OCI-LY3 (cell line): ENCODE results near the gene LOXL1.

ENCODE experiments used
- H2AFZ ChIP-seq: fragments of 200-600, 300-600 bp; shearing (Covaris generic); 2 replicates; pipeline ENCODE4 v1.6.0; 2014; ENCODE audit warnings: antibody characterized with exemption, low read depth, low read length
- H3K27ac ChIP-seq: fragments of 200-600, 300-600 bp; sonication (generic); 2 replicates; pipeline ENCODE4 v1.5.1; 2014; ENCODE audit warnings: mild to moderate bottlenecking, low read length, moderate library complexity, mixed read lengths
- H3K27me3 ChIP-seq: fragments of 200-600, 300-600 bp; sonication (generic); 2 replicates; pipeline ENCODE4 v1.6.1; 2014; ENCODE audit warnings: low read depth, low read length, mixed read lengths
- H3K36me3 ChIP-seq: fragments of 200-600, 300-600 bp; sonication (generic); replicated peaks from 2 replicates; pipeline ENCODE3; 2014; ENCODE audit warnings: low read depth, low read length, mixed read lengths
- H3K4me1 ChIP-seq: fragments of 300-600, 200-600 bp; sonication (generic); 2 replicates; pipeline ENCODE4 v1.6.1; 2014; ENCODE audit warnings: low read length, mixed read lengths
- H3K4me2 ChIP-seq: fragments of 200-600, 300-600 bp; sonication (generic); 2 replicates; pipeline ENCODE4 v1.6.1; 2014; ENCODE audit warnings: low read length, mixed read lengths
- H3K4me3 ChIP-seq: fragments of 300-600, 200-600 bp; sonication (generic); 2 replicates; pipeline ENCODE4 v1.5.1; 2014; ENCODE audit warnings: antibody characterized with exemption, mild to moderate bottlenecking, low read length, moderate library complexity
- H3K79me2 ChIP-seq: fragments of 300-600, 200-600 bp; shearing (Covaris generic); 2 replicates; pipeline ENCODE4 v1.6.1; 2014; ENCODE audit warnings: mild to moderate bottlenecking, low read length, mixed read lengths
- H3K9ac ChIP-seq: fragments of 300-600, 200-600 bp; shearing (Covaris generic); 2 replicates; pipeline ENCODE4 v1.6.0; 2014; ENCODE audit warnings: mild to moderate bottlenecking, low read length, moderate library complexity
- H3K9me3 ChIP-seq: fragments of 200-600, 300-600 bp; shearing (Covaris generic); 2 replicates; pipeline ENCODE4 v1.6.1; 2014; ENCODE audit warnings: low read length, mixed read lengths; ENCODE audit not compliant: insufficient read depth
- H4K20me1 ChIP-seq: fragments of 200-600, 300-600 bp; sonication (generic); 2 replicates; pipeline ENCODE4 v1.6.1; 2016; ENCODE audit warnings: low read length, mixed read lengths; ENCODE audit not compliant: insufficient read depth
- CTCF ChIP-seq: fragments of 200-600, 300-600 bp; sonication (generic); IDR thresholded peaks from 2 replicates; pipeline ENCODE4 v1.5.1; 2014; ENCODE audit warnings: antibody characterized with exemption, low read length, low read depth
- EZH2phosphoT487 ChIP-seq: fragments of 200-600 bp; shearing (Covaris generic); IDR thresholded peaks from 2 replicates; pipeline ENCODE4 v1.6.1; 2018; ENCODE audit warnings: antibody characterized with exemption, mixed run types, low read depth

LOXL1 gene

GRCh38 chr15:73921254-73921925 lies 4.9 kb upstream of the LOXL1 start:
- Histone ChIP-seq H3K9ac (no peak overlapping the region), H3K4me1 (peaks cover 13% of the 10 kb centered on the region), H3K9me3 (no peaks in the 10 kb centered on the region), H3K4me3 (no peak overlapping the region), H3K36me3 (no peaks in the 10 kb centered on the region), H3K27me3 (peaks cover 1% of the 10 kb centered on the region; the same call in 1 of the 2 replicates), H3K4me2 (no peak overlapping the region), H2AFZ (no peak overlapping the region), H3K27ac (no peak overlapping the region), H3K79me2 (no peaks in the 10 kb centered on the region), H4K20me1 (no peaks in the 10 kb centered on the region)
- no peak for TF ChIP-seq EZH2phosphoT487
- no peak for TF ChIP-seq CTCF

GRCh38 chr15:73922186-73923151 lies 3.8 kb upstream of the LOXL1 start:
- H4K20me1 ChIP-seq: no peaks in the 10 kb centered on the region
- TF ChIP-seq EZH2phosphoT487 (no peak), CTCF (no peak)
- peaks cover 13% of the 10 kb centered on the region for H3K4me1 ChIP-seq
- H3K27ac ChIP-seq: no peak overlapping the region
- H3K79me2 ChIP-seq: no peaks in the 10 kb centered on the region
- no peak overlapping the region for H3K4me3 ChIP-seq
- H3K9ac ChIP-seq: no peak overlapping the region
- no peaks in the 10 kb centered on the region for H3K27me3 ChIP-seq
- H3K9me3 ChIP-seq: no peaks in the 10 kb centered on the region
- no peaks in the 10 kb centered on the region for H3K36me3 ChIP-seq
- H2AFZ ChIP-seq: no peak overlapping the region
- H3K4me2 ChIP-seq: no peak overlapping the region

- H3K4me3 ChIP-seq: no peak overlapping the region
- H3K36me3 ChIP-seq: no peaks in the 10 kb centered on the region
- H3K9me3 ChIP-seq: no peaks in the 10 kb centered on the region
- no peaks in the 10 kb centered on the region for H3K79me2 ChIP-seq
- H3K4me2 ChIP-seq: no peak overlapping the region
- H3K4me1 ChIP-seq: peaks cover 13% of the 10 kb centered on the region
- H3K27me3 ChIP-seq: no peaks in the 10 kb centered on the region
- H4K20me1 ChIP-seq: no peaks in the 10 kb centered on the region
- H3K9ac ChIP-seq: no peak overlapping the region
- H3K27ac ChIP-seq: no peak overlapping the region
- no peak for TF ChIP-seq CTCF
- TF ChIP-seq EZH2phosphoT487: no peak
- no peak overlapping the region for H2AFZ ChIP-seq
Observed at GRCh38 chr15:73923156-73923487, 3.1 kb upstream of the LOXL1 start.

- Histone ChIP-seq H3K9me3 (no peaks in the 10 kb centered on the region), H3K4me1 (peaks cover 13% of the 10 kb centered on the region), H3K79me2 (no peaks in the 10 kb centered on the region), H3K4me2 (no peak overlapping the region), H3K27me3 (no peaks in the 10 kb centered on the region), H2AFZ (no peak overlapping the region), H3K27ac (no peak overlapping the region), H3K9ac (no peak overlapping the region), H3K4me3 (no peak overlapping the region), H4K20me1 (no peaks in the 10 kb centered on the region), H3K36me3 (no peaks in the 10 kb centered on the region)
- TF ChIP-seq CTCF (no peak), EZH2phosphoT487 (no peak)
Observed at GRCh38 chr15:73923488-73924164, 2.6 kb upstream of the LOXL1 start.
